GM19452 (cell line): ENCODE data around the gene BRCA2.

Experiments used
- ATAC-seq: cut with Tn5 transposase; IDR thresholded peaks from one replicate; pipeline ENCODE4 v1.9.1; 2021; ENCODE audit not compliant: unreplicated experiment

The BRCA2 gene

GRCh38 chr13:32384702-32385101 lies 69.4 kb downstream of the BRCA2 start:
- no peak for ATAC-seq

- no peak for ATAC-seq
Observed at GRCh38 chr13:32385410-32385809, 70.1 kb downstream of the BRCA2 start.

- no peak for ATAC-seq
Observed at GRCh38 chr13:32390048-32390447, 74.7 kb downstream of the BRCA2 start.

- ATAC-seq, result no peak
Observed at GRCh38 chr13:32390484-32390883, 75.2 kb downstream of the BRCA2 start.

DNA sequence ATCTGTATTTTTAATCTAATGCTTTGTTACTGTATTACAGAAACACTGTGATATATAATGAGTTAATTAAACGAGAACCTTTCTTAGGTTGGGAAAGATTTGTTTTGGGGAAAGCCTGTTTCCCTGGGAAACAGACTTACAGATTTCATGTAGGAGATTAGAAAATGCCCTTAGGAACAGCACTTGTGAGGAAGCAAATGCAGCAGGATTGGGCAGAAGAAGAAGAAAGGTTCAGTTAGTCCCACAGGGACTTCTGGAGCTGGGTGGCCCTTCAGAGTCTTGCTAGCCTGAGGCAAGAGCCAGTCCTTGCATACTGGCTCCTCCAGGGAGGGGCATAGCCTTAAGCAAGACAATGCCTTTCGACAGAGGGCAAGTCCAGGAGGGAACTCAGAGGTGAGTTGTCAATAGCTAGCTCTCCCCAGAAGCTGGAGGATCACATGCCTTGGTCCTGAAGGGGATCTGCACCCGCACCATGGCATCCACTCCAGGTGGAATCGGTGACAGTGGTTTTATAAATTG lies 75.9 kb downstream of the BRCA2 start:
- ATAC-seq, result no peak

DNA sequence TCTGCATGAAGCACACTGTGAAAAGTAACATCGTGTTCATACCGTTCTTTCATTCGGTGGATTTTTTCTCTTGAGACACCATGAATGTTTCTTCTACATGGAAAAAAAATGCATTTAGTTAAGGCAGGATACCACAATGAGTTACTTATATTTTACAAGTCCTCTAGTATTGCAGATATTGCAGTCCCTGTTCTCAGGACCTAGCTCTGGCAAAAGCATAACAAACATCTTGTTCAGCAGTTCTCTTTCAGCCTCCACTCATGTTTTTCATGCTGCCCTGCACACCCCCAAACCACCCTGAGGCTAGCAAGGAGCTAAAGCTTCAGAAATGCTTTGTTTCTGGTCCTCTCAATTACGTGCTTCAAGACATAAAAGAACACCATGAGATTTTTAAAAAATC lies 87.8 kb downstream of the BRCA2 start:
- no peak for ATAC-seq

DNA sequence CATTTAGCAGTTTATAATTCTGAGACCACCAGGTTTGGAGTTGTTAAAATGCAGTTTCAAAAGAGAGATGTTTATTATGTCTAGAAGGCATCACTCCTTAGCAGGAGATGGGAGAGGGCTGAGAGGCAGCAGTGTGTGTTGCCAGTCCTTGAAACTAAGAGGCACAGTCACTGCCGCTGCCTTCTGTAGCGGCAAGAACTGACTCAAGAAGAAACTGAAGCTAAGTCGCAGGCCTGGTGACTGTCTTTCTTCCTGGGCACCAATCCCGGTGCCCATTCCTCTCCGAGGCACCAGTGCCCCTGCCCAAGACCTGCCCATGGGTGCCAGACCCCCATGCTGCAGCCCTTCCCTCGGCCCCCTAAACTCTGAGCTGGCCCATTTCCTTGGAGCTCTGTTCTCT lies 92.5 kb downstream of the BRCA2 start:
- ATAC-seq, result no peak

DNA sequence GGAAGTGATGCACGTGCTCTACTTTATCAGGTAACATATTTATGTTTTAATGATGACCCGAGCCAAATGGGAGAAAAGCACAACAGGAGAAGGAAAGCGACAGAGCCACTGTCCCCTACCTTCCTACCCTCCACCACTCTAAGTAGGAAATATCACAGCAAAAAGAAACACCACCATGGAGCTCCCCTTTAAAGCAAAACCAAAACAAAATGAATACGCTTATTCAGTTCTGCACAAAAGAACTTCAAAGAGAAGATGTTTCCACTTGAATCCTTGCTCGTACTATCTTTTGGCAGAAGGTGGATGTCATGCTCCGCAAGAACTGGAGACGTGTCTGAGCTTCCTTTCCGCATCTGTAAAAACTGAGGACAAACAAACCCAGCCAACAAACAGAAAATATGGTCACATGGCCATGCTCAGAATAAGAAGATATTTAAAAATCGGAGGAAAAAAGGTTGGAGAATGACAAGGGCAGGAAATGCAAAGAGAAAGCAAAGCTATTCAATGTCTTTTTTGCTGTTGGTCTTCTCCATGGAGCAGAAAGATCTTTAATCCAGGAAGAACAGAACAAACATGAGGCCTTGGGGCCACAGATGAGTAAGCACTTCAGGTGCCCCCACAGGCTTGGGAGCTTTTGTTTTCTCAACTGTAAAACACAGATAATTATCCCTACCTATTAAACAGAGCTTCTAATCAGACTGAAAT lies 93.1 kb downstream of the BRCA2 start:
- ATAC-seq, result no peak

DNA sequence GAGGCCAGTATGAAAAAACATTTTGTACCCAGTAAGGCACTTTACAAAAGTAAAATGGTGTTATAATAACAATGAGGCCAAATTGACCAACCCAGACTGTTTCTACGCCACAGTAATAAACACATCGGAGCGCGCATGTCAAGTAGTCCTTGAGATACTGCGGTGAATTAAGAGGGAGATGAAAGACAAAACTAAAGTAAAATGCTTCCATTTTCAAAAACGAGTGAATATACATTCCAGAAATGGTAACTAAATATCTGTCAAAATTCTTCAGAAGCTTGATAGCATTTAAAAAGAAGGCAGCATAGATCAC lies 93.6 kb downstream of the BRCA2 start:
- ATAC-seq, result no peak

GRCh38 chr13:32409561-32410421 lies 94.5 kb downstream of the BRCA2 start:
- ATAC-seq, result no peak

GRCh38 chr13:32413284-32413683 lies 98.0 kb downstream of the BRCA2 start:
- ATAC-seq, result no peak

GRCh38 chr13:32414580-32414979 lies 99.3 kb downstream of the BRCA2 start:
- ATAC-seq, result no peak

GRCh38 chr13:32415019-32415418 lies 99.7 kb downstream of the BRCA2 start:
- ATAC-seq, result no peak

- no peak for ATAC-seq
Observed at GRCh38 chr13:32417995-32418394, 102.7 kb downstream of the BRCA2 start.

DNA sequence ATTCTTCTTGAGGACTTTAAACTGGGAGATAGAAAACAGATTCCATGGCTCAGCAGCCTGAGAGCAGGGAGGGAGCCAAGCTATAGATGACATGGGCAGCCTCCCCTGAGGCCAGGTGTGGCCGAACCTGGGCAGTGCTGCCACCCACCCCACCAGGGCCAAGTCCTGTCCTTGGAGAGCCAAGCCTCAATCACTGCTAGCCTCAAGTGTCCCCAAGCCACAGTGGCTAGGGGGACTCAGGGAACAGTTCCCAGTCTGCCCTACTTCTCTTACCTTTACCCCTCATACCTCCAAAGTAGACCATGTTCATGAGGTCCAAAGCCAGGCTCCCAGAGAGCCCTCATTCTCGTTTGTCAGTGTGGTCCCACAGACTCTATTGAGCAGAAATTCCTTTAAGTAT lies 104.6 kb downstream of the BRCA2 start:
- ATAC-seq, result no peak

DNA sequence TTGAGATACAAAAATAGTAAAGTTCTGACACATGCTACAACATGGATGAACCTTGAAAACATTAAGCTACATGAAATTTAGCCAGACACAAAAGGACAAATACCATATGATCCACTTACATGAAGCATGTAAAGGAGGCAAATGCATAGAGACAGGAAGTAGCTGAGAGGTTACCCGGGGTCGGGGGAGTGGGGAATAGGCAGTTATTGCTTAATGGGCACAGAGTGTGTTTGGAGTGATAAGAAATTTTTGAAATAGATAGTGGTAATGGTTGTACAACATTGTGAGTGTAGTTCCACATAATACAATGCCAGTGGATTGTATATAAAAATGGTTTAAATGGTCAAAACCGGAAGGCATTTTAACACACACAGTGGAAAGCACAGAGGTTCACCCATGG lies 108.3 kb downstream of the BRCA2 start:
- ATAC-seq, result no peak

GRCh38 chr13:32425158-32425557 lies 109.8 kb downstream of the BRCA2 start:
- ATAC-seq, result no peak

DNA sequence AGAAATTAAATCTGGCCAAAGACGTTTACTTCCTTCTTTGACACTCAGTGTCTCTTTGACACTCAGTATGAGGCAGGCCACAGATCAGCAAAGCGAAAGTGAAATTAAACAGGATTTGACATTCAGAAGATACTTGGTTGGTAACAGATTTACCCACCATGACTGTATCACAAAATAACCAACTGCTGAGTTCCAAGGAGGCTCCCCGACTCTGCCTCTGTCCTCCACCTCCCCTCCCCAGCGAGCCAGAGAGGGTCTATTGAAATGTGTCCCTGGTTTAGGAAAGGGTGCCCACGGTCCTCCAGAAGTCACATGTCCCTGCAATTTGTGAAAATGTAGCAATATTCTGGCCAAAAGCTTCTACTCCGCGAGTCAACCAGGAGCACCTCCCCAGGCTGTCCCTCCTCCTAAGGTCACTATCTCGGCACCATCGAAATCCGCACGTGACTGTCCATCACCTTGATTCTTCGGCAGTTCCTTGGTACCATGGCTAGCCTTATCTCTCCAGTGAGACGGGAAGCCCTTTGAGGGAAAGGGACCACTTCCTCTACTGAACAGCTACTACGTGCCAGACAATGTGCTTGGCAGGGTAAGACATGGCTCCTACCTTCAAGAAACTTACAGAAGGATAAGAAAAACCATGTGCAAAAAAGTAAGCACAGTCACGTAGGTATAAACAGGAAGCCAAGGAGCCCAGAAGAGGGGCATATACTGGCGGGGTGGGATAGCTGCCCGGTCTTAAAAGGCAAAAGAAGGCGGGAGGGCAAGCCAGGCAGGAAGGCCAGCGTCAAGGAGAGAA lies 111.1 kb downstream of the BRCA2 start:
- peak; percentile 37 for ATAC-seq

DNA sequence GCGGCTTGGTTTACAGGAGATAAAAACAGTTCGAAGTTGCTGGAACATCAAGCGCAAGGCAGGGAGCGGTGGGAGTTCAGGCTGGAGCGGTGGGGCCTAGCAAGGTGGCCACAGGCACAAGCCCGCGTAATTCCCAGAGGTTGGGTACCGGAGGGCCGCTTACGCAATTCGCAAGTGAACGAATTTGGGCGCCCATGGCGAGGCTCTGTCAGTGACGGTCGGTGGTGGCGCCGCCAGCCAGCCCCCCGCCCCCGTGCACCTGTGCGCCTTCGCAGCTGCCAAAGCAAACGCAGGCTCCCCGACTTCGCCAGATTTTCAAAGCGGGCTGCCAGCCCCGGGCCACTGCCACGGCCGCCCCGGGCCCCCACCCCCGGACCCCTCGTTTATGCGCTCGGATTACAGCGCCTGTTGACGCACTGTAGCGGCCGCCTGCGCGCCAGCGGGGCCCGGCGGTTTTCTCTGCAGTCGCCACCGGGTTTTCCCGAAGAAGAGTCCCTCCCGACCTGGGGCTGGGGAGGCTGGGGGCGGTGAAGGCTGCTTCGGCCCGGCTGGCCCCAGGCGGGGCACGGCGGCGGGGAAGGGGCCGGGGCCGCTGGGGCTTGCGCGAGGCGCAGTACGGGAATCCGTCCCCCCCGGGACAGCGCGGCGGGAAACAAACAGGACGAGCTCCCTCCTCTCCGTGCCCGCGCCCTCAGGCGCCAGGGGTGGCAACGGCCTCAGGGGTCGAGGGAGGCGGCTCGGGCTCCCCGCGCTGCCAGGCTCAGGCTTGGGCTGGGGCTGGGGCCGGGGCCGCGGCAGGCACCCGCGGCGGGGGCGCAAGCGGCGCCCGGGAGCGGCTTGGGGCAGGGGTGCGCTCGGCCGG lies 111.9 kb downstream of the BRCA2 start:
- ATAC-seq, result peak; percentile 3

DNA sequence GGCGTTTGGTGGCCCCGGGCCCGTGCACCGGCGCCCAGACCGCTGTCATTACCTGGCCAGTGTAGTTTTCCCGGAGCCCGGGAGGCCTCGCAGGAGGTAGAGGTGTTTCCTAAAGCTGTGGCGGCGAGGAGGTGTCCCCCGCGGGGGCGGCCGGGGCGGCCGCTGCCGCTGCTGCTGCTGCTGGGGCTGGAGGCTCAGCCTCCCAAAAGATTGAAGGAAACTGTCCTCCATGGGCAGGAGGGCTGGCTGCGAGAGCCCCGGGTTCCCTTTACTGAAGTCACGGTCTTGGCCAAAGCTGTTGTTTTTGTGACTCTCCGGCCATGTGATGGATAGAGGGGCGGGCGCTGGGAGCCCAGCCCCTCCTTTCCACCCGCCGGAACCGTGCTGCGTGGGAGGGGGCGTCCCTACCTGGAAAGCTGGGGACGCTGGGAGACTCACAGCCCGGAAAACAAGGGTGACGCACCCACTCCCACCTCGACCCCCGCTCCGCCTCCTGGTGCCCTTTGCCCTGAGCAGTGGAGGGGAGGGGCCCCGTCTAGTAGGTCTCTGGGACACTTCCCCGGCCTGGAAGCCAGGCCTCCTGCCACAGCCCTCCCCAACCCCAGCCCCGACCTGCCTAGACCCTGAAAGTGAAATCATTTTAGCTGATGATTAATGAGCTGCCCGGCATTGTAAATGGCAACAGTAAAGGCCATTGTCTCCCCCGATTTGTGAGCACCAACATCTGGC lies 112.7 kb downstream of the BRCA2 start, which contains the start of gene N4BP2L1:
TSS of gene N4BP2L1 (minus strand) at position 279 of the 729 bp plus-strand sequence. CDS start at position 231, 48 bp downstream.
- peak; percentile 72 for ATAC-seq
